22Rv1 (cell line): ENCODE measurements around the gene KREMEN1.

Experiments
- H3K27ac ChIP-seq: fragments of 450-650 bp; 2 replicates; pipeline ENCODE4 v1.5.1; 2017
- ZFX ChIP-seq: fragments of 450-650 bp; IDR thresholded peaks from 2 replicates; pipeline ENCODE4 v1.6.1; 2017; ENCODE audit warnings: antibody characterized with exemption, borderline replicate concordance
- TF ChIP-seq, protein P1 (sequence below): fragments of 450-650 bp; IDR thresholded peaks from 2 replicates; pipeline ENCODE4 v1.5.1; 2017; ENCODE audit warnings: mild to moderate bottlenecking

Gene KREMEN1

DNA sequence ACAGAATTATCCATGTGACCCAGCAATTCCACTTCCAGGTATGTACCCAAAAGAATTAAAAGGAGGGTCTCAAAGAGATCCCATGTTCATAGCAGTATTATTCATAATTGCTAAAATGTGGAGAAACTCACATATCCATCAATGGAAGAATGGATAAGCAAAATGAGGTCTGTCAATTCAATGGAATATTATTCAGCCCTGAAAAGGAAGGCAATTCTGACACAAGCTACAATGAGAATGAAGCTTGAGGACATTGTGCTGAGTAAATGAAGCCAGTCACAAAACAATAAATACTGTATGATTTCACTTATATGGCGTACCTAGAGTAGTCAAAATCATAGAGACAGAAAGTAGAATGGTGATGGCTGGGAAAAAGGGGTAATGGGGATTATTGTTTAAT is 113.5 kb downstream of the KREMEN1 start:
- TF ChIP-seq, protein P1, sequence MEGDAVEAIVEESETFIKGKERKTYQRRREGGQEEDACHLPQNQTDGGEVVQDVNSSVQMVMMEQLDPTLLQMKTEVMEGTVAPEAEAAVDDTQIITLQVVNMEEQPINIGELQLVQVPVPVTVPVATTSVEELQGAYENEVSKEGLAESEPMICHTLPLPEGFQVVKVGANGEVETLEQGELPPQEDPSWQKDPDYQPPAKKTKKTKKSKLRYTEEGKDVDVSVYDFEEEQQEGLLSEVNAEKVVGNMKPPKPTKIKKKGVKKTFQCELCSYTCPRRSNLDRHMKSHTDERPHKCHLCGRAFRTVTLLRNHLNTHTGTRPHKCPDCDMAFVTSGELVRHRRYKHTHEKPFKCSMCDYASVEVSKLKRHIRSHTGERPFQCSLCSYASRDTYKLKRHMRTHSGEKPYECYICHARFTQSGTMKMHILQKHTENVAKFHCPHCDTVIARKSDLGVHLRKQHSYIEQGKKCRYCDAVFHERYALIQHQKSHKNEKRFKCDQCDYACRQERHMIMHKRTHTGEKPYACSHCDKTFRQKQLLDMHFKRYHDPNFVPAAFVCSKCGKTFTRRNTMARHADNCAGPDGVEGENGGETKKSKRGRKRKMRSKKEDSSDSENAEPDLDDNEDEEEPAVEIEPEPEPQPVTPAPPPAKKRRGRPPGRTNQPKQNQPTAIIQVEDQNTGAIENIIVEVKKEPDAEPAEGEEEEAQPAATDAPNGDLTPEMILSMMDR = no peak
- no peak for TF ChIP-seq ZFX
- no peak overlapping the region for H3K27ac ChIP-seq

DNA sequence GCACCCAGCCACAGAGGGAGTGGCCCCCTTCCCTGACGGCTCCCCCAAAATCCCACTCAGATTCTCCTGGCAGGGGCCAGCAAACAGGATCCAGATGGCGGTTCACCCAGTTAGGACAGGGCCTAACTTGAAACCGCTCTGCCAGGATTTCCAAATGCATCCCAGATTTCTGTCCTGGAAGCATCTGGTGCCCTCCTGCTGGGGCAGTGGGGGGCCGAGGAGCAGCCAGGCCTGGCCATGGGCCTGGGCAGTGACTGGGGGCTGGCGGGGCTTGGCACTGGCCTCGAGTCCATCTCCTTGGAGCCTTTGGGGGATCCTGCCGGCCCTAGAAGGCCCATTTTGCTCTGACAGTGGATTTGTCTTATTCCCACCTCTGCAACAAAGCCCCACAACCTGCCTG is 115.0 kb downstream of the KREMEN1 start:
- no peak overlapping the region for H3K27ac ChIP-seq
- no peak for TF ChIP-seq ZFX
- TF ChIP-seq, protein P1 = no peak

DNA sequence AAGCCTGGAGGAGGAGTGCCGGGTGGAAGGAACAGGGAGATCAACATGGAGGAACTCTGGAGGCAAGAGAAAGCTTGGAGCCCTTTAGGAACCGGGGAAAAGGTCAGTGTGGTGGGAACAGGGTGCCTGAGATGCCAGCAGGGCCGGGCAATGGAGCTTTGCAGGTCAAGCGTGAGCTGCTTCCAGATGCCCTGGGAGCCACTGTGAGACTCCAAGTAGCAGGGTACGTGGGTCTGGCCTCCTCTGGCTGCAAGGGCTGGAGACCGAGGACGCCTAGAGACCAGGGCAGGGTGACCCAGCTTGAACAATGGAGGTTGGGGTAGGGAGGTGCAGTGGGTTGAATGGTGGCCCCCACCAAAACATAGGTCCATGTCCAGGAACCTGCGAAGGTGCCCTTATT is 117.2 kb downstream of the KREMEN1 start:
- TF ChIP-seq, protein P1 = no peak
- no peak for TF ChIP-seq ZFX
- no peak overlapping the region for H3K27ac ChIP-seq

DNA sequence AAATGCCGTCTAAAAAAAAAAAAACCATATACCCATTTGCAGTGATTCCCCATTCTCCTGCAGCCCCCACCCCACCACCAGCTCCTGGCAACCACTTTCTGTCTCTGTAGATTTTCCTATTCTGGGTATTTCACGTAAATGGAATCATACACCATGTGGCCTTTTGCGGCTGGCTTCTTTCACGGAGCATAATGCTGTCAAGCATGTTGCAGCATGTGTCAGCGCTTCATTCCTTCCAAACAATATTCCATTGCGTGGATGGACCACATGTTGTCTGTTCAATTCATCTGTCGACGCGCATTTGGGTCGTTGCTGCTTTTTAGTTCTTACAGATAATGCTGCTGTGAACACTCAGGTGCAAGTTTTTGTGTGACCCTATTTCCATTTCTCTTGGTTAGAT is 118.1 kb downstream of the KREMEN1 start:
- no peak overlapping the region for H3K27ac ChIP-seq
- no peak for TF ChIP-seq ZFX
- TF ChIP-seq, protein P1 = no peak

DNA sequence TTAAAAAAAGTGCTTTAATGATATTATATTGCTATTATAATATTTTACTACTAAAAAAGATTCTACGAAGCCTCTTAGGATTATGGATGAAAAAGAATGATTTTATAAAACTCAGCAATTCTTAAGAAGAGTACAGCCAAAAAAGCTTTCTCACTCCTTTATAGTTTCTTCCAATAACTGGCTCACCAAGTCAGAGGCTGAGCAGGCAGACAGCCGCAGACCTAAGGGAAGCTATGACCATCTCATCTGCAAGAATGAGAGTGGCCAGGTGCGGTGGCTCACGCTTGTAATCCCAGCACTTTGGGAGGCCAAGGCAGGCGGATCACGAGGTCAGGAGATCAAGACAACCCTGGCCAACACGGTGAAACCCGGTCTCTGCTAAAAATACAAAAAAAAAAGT is 120.2 kb downstream of the KREMEN1 start:
- H3K27ac ChIP-seq = no peak overlapping the region
- TF ChIP-seq ZFX = no peak
- TF ChIP-seq, protein P1 = no peak

DNA sequence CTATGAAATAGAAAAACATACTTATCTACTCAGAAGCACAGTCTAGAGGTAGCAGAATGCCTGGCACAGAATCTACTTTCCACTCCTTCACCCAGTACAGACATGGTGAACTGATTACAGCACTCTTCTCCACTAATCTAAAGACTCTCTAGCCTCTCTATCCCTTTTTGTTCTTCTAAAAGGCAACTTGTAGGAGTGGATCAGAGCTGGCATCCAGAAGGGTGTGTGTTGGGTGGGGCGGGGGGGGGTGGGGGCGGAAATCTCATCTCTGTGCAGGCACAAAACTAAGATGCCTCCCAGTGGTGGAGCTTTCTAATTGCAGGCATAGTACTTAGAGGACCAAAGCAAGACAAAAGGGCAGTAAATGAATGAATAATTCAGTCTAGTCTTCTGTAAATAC is 121.3 kb downstream of the KREMEN1 start:
- H3K27ac ChIP-seq = no peak overlapping the region
- TF ChIP-seq, protein P1 = peak; percentile 22; the same call in 1 of the 2 replicates
- no peak for TF ChIP-seq ZFX

DNA sequence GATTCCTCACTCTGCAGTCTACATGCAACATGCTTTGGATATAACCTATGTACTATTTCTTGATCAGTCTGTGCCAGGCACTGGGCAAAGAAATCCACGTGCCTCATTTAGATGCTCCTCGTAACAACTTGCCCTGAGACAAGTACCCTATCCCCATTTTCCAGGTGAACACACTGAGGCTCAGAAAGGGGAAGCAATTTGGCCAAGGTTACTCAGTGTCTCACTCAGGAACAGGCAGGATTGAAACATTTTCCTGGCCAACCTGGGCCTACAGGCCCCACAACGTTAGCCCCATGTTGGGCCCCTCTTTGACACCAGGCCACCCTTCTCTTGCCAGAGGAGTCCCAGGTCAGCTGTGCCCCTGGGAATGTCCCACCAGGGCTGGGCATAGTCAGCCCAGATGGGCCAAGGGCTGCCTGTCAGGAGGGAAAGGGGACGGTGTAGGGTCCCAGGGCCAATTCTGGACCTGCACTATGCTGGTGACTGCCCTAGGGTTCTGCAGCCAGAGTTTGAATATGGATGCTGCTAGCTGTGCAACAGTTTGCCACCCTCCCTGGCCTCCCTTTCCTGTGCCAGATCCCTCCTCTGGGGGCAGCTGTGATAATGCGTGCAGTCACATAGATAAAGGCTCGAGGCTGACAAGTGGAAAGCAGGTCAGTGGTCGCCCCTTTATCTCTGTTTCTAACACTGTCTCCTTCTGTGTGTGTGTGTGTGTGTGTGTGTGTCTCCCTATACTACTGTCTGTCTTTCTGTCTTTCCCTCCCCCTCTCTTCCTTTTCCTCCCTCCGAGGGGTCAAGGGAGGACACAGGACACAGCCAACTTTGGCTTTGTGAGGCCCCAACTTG is 122.5 kb downstream of the KREMEN1 start:
- TF ChIP-seq, protein P1 = no peak
- TF ChIP-seq ZFX = no peak
- no peak overlapping the region for H3K27ac ChIP-seq
